GM12878 (cell line): ENCODE data around the gene OR52D1. TPM values are rescaled to one million over a fixed set of nuclear protein-coding genes. Genes with fewer than 3 reads are reported as not detected.

Experiments
- ATAC-seq: fragments of 200-7000 bp; cut with Tn5 transposase; 3 replicates; pipeline ENCODE4 v1.9.1; 2020; ENCODE audit warnings: mild to moderate bottlenecking, moderate library complexity
- BruUV-seq: library from RNA; stranded (reverse); fragments of 400-500 nt; replicated peaks from 2 replicates; lab custom pipeline; 2021; lab: Mats Ljungman, UMichigan
- CTCF ChIA-PET: fragments of 300-600 bp; sonication (Branson Sonifier 250); formaldehyde crosslinking; extraction: SDS; loops from one replicate; lab custom pipeline; 2021; ENCODE audit warnings: inconsistent platforms; lab: Yijun Ruan, JAX
- POLR2A ChIA-PET: fragments of 350-600 bp; formaldehyde crosslinking; extraction: SDS; loops from one replicate; lab custom pipeline; 2021; ENCODE audit warnings: inconsistent platforms; lab: Charles Lee
- RAD21 ChIA-PET: fragments of 300-600 bp; sonication (Branson Sonifier 250); formaldehyde crosslinking; loops from one replicate; lab custom pipeline; 2023; ENCODE audit warnings: antibody characterized with exemption; ENCODE audit not compliant: unreplicated experiment; lab: Charles Lee
- SMC1A ChIA-PET: fragments of 300-600 bp; sonication (Branson Sonifier 250); formaldehyde crosslinking; loops from one replicate; lab custom pipeline; 2023; ENCODE audit not compliant: unreplicated experiment, uncharacterized antibody; lab: Charles Lee
- DNase-seq: peaks from one replicate; pipeline ENCODE4 v3.0.0-alpha.2; 2011; ENCODE audit warnings: low read depth, low spot score
- FAIRE-seq: peaks from 3 replicates; lab custom pipeline; 2011; peaks lifted over from hg19 to GRCh38; lab: Jason Lieb, UNC
- H2AFZ ChIP-seq: 2 replicates; pipeline ENCODE4 v1.6.0; 2011; ENCODE audit warnings: low read depth, low read length, control low read depth; ENCODE audit not compliant: control insufficient read depth
- H3K27ac ChIP-seq: 2 replicates; pipeline ENCODE4 v1.5.1; 2011; ENCODE audit warnings: control low read depth; ENCODE audit not compliant: control insufficient read depth, insufficient read depth
- H3K27me3 ChIP-seq, 2 experiments: replicated peaks in 1 of 2; 2 replicates each; pipeline versions ENCODE4 v1.6.0 to v1.6.1; 2011; ENCODE audit warnings: low read length in 1 of 2; ENCODE audit not compliant: control insufficient read depth in 2 of 2, insufficient read depth in 2 of 2
- H3K36me3 ChIP-seq, 2 experiments: 2 replicates each; pipeline ENCODE4 v1.5.1; 2011; ENCODE audit warnings: low read length in 1 of 2; ENCODE audit not compliant: control insufficient read depth in 2 of 2, insufficient read depth in 2 of 2
- H3K4me1 ChIP-seq: 2 replicates; pipeline ENCODE4 v1.6.1; 2011; ENCODE audit warnings: mild to moderate bottlenecking, low read length, moderate library complexity, mixed read lengths; ENCODE audit not compliant: control insufficient read depth, insufficient read depth
- H3K4me2 ChIP-seq: 2 replicates; pipeline ENCODE4 v1.6.0; 2011; ENCODE audit warnings: control low read depth; ENCODE audit not compliant: control insufficient read depth, insufficient read depth
- H3K4me3 ChIP-seq: fragments of 200-600 bp; sonication (generic); 2 replicates; pipeline ENCODE4 v1.5.1; 2016
- H3K79me2 ChIP-seq: 2 replicates; pipeline ENCODE4 v1.6.0; 2011; ENCODE audit warnings: low read length; ENCODE audit not compliant: control insufficient read depth, insufficient read depth
- H3K9ac ChIP-seq: 2 replicates; pipeline ENCODE4 v1.8.0; 2011; ENCODE audit warnings: low read length, control low read depth, mixed read lengths; ENCODE audit not compliant: control insufficient read depth, insufficient read depth
- H3K9me3 ChIP-seq: replicated peaks from 3 replicates; pipeline ENCODE4 v1.5.1; 2011; ENCODE audit warnings: mild to moderate bottlenecking, low read length; ENCODE audit not compliant: control insufficient read depth, insufficient read depth
- H4K20me1 ChIP-seq: 2 replicates; pipeline ENCODE4 v1.6.0; 2011; ENCODE audit not compliant: control insufficient read depth, insufficient read depth
- DPF2 ChIP-seq: fragments of 450-650 bp; IDR thresholded peaks from 2 replicates; pipeline ENCODE4 v1.6.1; 2017; ENCODE audit warnings: mild to moderate bottlenecking
- HDAC6 ChIP-seq: fragments of 200-600 bp; sonication (generic); IDR thresholded peaks from one replicate; pipeline ENCODE4 v1.8.0; 2017; ENCODE audit warnings: antibody characterized with exemption; ENCODE audit not compliant: unreplicated experiment
- KLF5 ChIP-seq: fragments of 450-650 bp; IDR thresholded peaks from 2 replicates; pipeline ENCODE4 v1.6.1; 2014; ENCODE audit warnings: mild to moderate bottlenecking; ENCODE audit not compliant: partially characterized antibody
- MLLT1 ChIP-seq: fragments of 450-650 bp; IDR thresholded peaks from 2 replicates; pipeline ENCODE4 v1.6.1; 2016; ENCODE audit warnings: mild to moderate bottlenecking
- MXI1 ChIP-seq: fragments of 150-350 bp; IDR thresholded peaks from 2 replicates; pipeline ENCODE4 v1.6.1; 2011; ENCODE audit warnings: low read depth, mild to moderate bottlenecking, inconsistent platforms, low read length, improper control_type of control experiment
- POLR2A ChIP-seq: IDR thresholded peaks from 2 replicates; pipeline ENCODE4 v1.6.1; 2011; ENCODE audit warnings: low read depth, mild to moderate bottlenecking, low read length
- POLR2AphosphoS2 ChIP-seq: IDR thresholded peaks from 2 replicates; pipeline ENCODE4 v1.6.1; 2011; ENCODE audit warnings: low read depth, mild to moderate bottlenecking, low read length, improper control_type of control experiment, moderate library complexity
- RB1 ChIP-seq: fragments of 450-650 bp; formaldehyde crosslinking; IDR thresholded peaks from 2 replicates; pipeline ENCODE4 v1.6.1; 2017; ENCODE audit warnings: mild to moderate bottlenecking, borderline replicate concordance
- SMC3 ChIP-seq: IDR thresholded peaks from 2 replicates; pipeline ENCODE4 v1.6.1; 2011; ENCODE audit warnings: low read length, improper control_type of control experiment, borderline replicate concordance
- SREBF1 ChIP-seq: IDR thresholded peaks from 2 replicates; pipeline ENCODE4 v1.6.1; 2012; ENCODE audit warnings: mild to moderate bottlenecking, low read length
- ZNF24 ChIP-seq: fragments of 450-650 bp; IDR thresholded peaks from 2 replicates; pipeline ENCODE4 v1.6.1; 2017; ENCODE audit warnings: antibody characterized with exemption, mild to moderate bottlenecking
- WGBS: methylation state at CpG from one replicate; pipeline ENCODE4 v1.1.6; 2016; ENCODE audit warnings: low lambda C conversion rate; ENCODE audit not compliant: insufficient replicate concordance, insufficient coverage; ENCODE audit errors: missing lambda C conversion rate; 5-methylcytosine and 5-hydroxymethylcytosine counted together
- in situ Hi-C: fragments of 300-500 bp; cut with MboI; formaldehyde crosslinking; loops from 9 replicates; pipeline ENCODE4 v1.14.3; 2018; ENCODE audit warnings: mixed read lengths
- intact Hi-C: fragments of 100-400 bp; cut with micrococcal nuclease; formaldehyde crosslinking; loops from one replicate; pipeline ENCODE4 v1.14.2; 2022; ENCODE audit not compliant: unreplicated experiment
- polyA plus RNA-seq, 11 experiments: library from polyadenylated mRNA; depleted of rRNA in 4 of 11; unstranded in 6 of 11; stranded (reverse) in 5 of 11; fragments of >200 nt; fragmentation: Nextera tagmentation in 4 of 11; fragmentation: Illumina TruSeq in 1 of 11; extraction: Ambion mirVana in 4 of 11; extraction: Trizol in 1 of 11; gene quantifications; 1 replicate in 1 of 11; 2 replicates in 10 of 11; pipeline versions ENCODE4 v1.2.1 to v1.2.3, GENCODE V29; 2011 to 2016; ENCODE audit warnings: inconsistent platforms in 2 of 11, missing spikeins in 2 of 11, low read depth in 1 of 11
- total RNA-seq, 4 experiments: library from RNA; depleted of rRNA in 3 of 4; stranded (reverse); fragments of >200 nt in 3 of 4; fragmentation: Illumina TruSeq in 1 of 4; extraction: Trizol in 1 of 4; gene quantifications; 2 replicates each; pipeline versions ENCODE4 v1.2.1 to v1.2.3, GENCODE V29; 2013 to 2021
- TF ChIP-seq, protein P1 (sequence below): fragments of 450-650 bp; IDR thresholded peaks from 2 replicates; pipeline ENCODE4 v1.6.1; 2017; ENCODE audit warnings: antibody characterized with exemption, mild to moderate bottlenecking, moderate library complexity

Gene OR52D1
- total and polyA plus RNA-seq, 10 of the 15 experiments (the other 5 are each of a cell fraction or from before 2014, with no cell fraction given): not detected

DNA sequence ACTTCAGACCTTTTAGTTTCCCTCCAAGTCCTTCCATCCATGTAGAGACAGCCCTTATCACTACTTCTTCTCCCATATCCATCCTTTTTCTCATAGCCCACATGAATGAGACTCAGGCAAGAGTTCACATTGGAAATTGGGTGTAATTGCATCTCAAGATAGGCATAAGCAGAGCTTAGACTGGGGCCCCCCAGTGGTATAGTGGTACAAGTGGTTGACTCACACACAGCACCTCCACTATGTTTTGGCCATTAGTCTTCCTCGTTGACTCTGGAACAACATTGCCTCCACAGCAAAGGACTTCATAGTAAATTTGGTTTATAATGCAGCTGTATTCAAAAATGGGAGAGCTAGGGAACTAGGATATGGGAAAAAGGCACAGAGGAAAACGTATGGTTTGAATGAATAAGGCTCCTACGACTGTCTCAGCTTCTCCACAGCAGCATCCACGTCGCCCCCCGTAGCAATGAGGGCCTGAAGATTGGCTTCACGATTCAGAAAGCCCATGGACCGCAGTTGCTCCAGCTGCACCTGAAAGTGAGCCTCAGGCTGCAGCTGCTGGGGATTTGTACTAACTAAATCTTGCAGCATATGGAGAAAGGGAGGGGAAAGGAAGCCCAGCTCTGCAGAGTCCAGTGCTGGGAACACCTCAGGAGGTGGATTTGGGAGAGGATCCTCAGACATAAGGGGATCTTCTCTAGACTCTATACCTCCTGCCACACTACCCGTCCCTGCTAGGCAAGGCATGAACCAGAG, 18.9 kb downstream of the OR52D1 start:
- SMC1A ChIA-PET: interaction anchor here (1.9 kb wide), 1 partner anchor 21 kb away, joined by 4 read pairs; no protein-coding TSS in a partner anchor
- DNase-seq (no peak), FAIRE-seq (no peak), ATAC-seq (no peak)
- Histone ChIP-seq H3K36me3 (no peaks in the 10 kb centered on the region), H3K79me2 (no peaks in the 10 kb centered on the region), H3K27me3 (no peaks in the 10 kb centered on the region; a peak in 1 of 4 replicates), H3K4me3 (no peak overlapping the region), H2AFZ (no peak overlapping the region), H3K27ac (no peak overlapping the region), H3K4me1 (no peaks in the 10 kb centered on the region), H3K4me2 (no peak overlapping the region), H3K9ac (no peak overlapping the region), H3K9me3 (no peaks in the 10 kb centered on the region), H4K20me1 (no peaks in the 10 kb centered on the region)
- TF ChIP-seq HDAC6: no peak
- TF ChIP-seq POLR2A: no peak
- no peak for TF ChIP-seq ZNF24
- no peak for TF ChIP-seq SMC3
- no peak for TF ChIP-seq RB1
- TF ChIP-seq DPF2: no peak
- no peak for TF ChIP-seq MXI1
- POLR2A ChIA-PET: no interaction called here
- in situ Hi-C loops (no loop called here), intact Hi-C loops (no loop called here)
- WGBS: 17% methylated on average over 9 of the region's 9 CpGs
- CTCF ChIA-PET: interaction anchor here (0.5 to 1.5 kb wide), 3 partner anchors 31 to 195 kb away, joined by 3 to 7 read pairs (median 3); no protein-coding TSS in a partner anchor
- BruUV-seq: no TSS peak
- RAD21 ChIA-PET: no interaction called here

DNA sequence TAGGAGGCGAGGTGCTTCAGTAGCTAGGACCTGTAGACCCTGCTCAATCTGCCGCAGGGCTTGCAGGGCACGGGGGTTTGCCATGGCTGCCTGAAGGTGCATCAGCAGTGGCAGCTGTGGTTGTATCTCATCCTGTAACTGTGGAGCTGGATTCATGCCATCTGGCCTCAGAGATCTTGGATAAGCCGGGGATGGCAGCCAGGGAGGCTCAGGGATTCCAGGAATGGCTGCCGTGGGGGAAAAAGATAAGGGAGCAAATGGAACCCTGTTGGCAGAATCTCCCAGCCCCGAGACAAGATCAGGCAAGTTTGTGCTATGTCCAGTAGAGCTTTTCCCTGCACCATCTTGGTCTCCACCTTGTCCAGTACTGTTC, 19.4 kb downstream of the OR52D1 start:
- Histone ChIP-seq H3K9ac (no peak overlapping the region), H3K4me1 (no peaks in the 10 kb centered on the region), H3K79me2 (no peaks in the 10 kb centered on the region), H3K4me3 (no peak overlapping the region), H4K20me1 (no peaks in the 10 kb centered on the region), H3K27me3 (no peaks in the 10 kb centered on the region; a peak in 1 of 4 replicates), H2AFZ (no peak overlapping the region), H3K4me2 (no peak overlapping the region), H3K27ac (no peak overlapping the region), H3K9me3 (no peaks in the 10 kb centered on the region), H3K36me3 (no peaks in the 10 kb centered on the region)
- DNase-seq (no peak), FAIRE-seq (no peak), ATAC-seq (no peak)
- intact Hi-C loops: no loop called here
- in situ Hi-C loops: no loop called here
- ChIA-PET CTCF (interaction anchor here (1.3 to 1.5 kb wide), 3 partner anchors 12 to 38 kb away, joined by 3 to 7 read pairs (median 3); no protein-coding TSS in a partner anchor), RAD21 (no interaction called here), SMC1A (no interaction called here), POLR2A (no interaction called here)
- 17% methylated on average over 6 of the region's 6 CpGs for WGBS
- no TSS peak for BruUV-seq
- no peak for TF ChIP-seq POLR2AphosphoS2
- TF ChIP-seq, protein P1, sequence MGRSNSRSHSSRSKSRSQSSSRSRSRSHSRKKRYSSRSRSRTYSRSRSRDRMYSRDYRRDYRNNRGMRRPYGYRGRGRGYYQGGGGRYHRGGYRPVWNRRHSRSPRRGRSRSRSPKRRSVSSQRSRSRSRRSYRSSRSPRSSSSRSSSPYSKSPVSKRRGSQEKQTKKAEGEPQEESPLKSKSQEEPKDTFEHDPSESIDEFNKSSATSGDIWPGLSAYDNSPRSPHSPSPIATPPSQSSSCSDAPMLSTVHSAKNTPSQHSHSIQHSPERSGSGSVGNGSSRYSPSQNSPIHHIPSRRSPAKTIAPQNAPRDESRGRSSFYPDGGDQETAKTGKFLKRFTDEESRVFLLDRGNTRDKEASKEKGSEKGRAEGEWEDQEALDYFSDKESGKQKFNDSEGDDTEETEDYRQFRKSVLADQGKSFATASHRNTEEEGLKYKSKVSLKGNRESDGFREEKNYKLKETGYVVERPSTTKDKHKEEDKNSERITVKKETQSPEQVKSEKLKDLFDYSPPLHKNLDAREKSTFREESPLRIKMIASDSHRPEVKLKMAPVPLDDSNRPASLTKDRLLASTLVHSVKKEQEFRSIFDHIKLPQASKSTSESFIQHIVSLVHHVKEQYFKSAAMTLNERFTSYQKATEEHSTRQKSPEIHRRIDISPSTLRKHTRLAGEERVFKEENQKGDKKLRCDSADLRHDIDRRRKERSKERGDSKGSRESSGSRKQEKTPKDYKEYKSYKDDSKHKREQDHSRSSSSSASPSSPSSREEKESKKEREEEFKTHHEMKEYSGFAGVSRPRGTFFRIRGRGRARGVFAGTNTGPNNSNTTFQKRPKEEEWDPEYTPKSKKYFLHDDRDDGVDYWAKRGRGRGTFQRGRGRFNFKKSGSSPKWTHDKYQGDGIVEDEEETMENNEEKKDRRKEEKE: no peak
- TF ChIP-seq SREBF1: no peak
- TF ChIP-seq KLF5: no peak
- TF ChIP-seq MLLT1: no peak
